ENCODE measurements around the gene KRT17. TPM values are rescaled to one million over a fixed set of nuclear protein-coding genes. Genes with fewer than 3 reads are reported as not detected.

The KRT17 gene
- total RNA-seq, 1 experiment from 2014 or later, result 1.5 TPM

- H3K79me2 ChIP-seq (ENCODE audit: insufficient read depth, low read length), result no peaks in the 10 kb centered on the region
- WGBS (ENCODE audit: extremely low coverage, insufficient read length, low lambda C conversion rate), result 100% methylated on average over 2 of the region's 10 CpGs
Measured at GRCh38 chr17:41649923-41650519, 25.6 kb upstream of the KRT17 start.

More at GRCh38 chr17:41649923-41650519, 25.6 kb upstream of the KRT17 start:
- Histone ChIP-seq H3K14ac (ENCODE audit: insufficient read depth, low read length) (no peak overlapping the region), H3K4me2 (ENCODE audit: insufficient read depth, insufficient read length, low read length) (no peak overlapping the region), H2BK12ac (ENCODE audit: insufficient read length, low read depth, low read length) (no peak overlapping the region), H2BK120ac (ENCODE audit: low read depth, low read length, poor library complexity, severe bottlenecking) (no peak overlapping the region), H4K8ac (replicated peaks; ENCODE audit: insufficient read length, low read depth, low read length) (no peak overlapping the region), H3K9me3 (ENCODE audit: control insufficient read depth, low read depth, low read length) (no peaks in the 10 kb centered on the region), H3K27ac (ENCODE audit: insufficient read length, low read depth, low read length) (no peak overlapping the region), H3K4ac (ENCODE audit: low read depth, low read length) (no peak overlapping the region), H2AK5ac (ENCODE audit: insufficient read length, low read length) (no peak overlapping the region), H3K18ac (ENCODE audit: insufficient read length, low read depth, low read length) (no peak overlapping the region), H4K20me1 (ENCODE audit: control insufficient read depth, insufficient read depth, insufficient read length) (no peaks in the 10 kb centered on the region), H2BK15ac (ENCODE audit: low read depth, low read length) (no peak overlapping the region), H3K23ac (ENCODE audit: insufficient read length, low read depth, low read length) (no peak overlapping the region), H3K23me2 (ENCODE audit: insufficient read length, low read depth, low read length, poor library complexity, severe bottlenecking) (peaks cover 7% of the 10 kb centered on the region), H2AFZ (ENCODE audit: low read length) (no peak overlapping the region), H3K56ac (ENCODE audit: insufficient read length, low read depth, low read length) (no peak overlapping the region), H3K9ac (ENCODE audit: extremely low read depth, insufficient read length, low read length) (no peak overlapping the region), H3K4me1 (ENCODE audit: insufficient read depth, low read length) (no peaks in the 10 kb centered on the region), H4K5ac (ENCODE audit: insufficient read length, low read depth, low read length) (no peak overlapping the region), H3K79me1 (ENCODE audit: insufficient read depth, low read depth, low read length, poor library complexity, severe bottlenecking) (no peaks in the 10 kb centered on the region), H3K27me3 (ENCODE audit: insufficient read depth, low read length) (no peaks in the 10 kb centered on the region), H3T11ph (ENCODE audit: low read length) (no peak overlapping the region), H2BK5ac (ENCODE audit: insufficient read length, low read length) (no peak overlapping the region), H4K91ac (ENCODE audit: insufficient read length, low read depth, low read length) (no peak overlapping the region), H2BK20ac (ENCODE audit: low read depth, low read length, poor library complexity, severe bottlenecking) (no peak overlapping the region)
- H3K4me1 Mint-ChIP-seq, result peaks cover 9 to 14% of the 10 kb centered on the region in 2 experiments
- H3K9me3 Mint-ChIP-seq, result no peaks in the 10 kb centered on the region
- H3K27ac Mint-ChIP-seq, result no peak overlapping the region
- TF ChIP-seq, protein P1, sequence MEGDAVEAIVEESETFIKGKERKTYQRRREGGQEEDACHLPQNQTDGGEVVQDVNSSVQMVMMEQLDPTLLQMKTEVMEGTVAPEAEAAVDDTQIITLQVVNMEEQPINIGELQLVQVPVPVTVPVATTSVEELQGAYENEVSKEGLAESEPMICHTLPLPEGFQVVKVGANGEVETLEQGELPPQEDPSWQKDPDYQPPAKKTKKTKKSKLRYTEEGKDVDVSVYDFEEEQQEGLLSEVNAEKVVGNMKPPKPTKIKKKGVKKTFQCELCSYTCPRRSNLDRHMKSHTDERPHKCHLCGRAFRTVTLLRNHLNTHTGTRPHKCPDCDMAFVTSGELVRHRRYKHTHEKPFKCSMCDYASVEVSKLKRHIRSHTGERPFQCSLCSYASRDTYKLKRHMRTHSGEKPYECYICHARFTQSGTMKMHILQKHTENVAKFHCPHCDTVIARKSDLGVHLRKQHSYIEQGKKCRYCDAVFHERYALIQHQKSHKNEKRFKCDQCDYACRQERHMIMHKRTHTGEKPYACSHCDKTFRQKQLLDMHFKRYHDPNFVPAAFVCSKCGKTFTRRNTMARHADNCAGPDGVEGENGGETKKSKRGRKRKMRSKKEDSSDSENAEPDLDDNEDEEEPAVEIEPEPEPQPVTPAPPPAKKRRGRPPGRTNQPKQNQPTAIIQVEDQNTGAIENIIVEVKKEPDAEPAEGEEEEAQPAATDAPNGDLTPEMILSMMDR (conservative IDR thresholded peaks at IDR 0.05), result no peak
- no peak overlapping the region for H3K4me3 Mint-ChIP-seq
- no peak for DNase-seq
- no peaks in the 10 kb centered on the region; a peak in 1 of 7 replicates for H3K36me3 Mint-ChIP-seq (ENCODE audit: insufficient read depth in 1 of 3, low read depth in 3 of 3)
- peaks cover 3% of the 10 kb centered on the region for H3K27me3 Mint-ChIP-seq (ENCODE audit: low read depth)
